Liver (tissue), 3 donors: ENCODE measurements around the gene PAX6.

Experiments
- EGR1 ChIP-seq, 2 donors: IDR thresholded peaks; 2 replicates each; pipeline ENCODE4 v1.6.1; 2016 to 2018; ENCODE audit warnings: antibody characterized with exemption in 2 of 2, low read depth in 2 of 2
- FOXA1 ChIP-seq: IDR thresholded peaks from 2 replicates; pipeline ENCODE4 v1.6.1; 2016; ENCODE audit warnings: antibody characterized with exemption
- GABPA ChIP-seq, 2 donors: IDR thresholded peaks in 1 of 2; conservative IDR thresholded peaks in 1 of 2; 2 replicates each; pipeline ENCODE4 v1.6.1; 2016; ENCODE audit warnings: antibody characterized with exemption in 2 of 2, mild to moderate bottlenecking in 1 of 2, moderate library complexity in 1 of 2
- RAD21 ChIP-seq, 2 donors: IDR thresholded peaks; 2 replicates each; pipeline ENCODE4 v1.6.1; 2016; ENCODE audit warnings: antibody characterized with exemption in 2 of 2, mild to moderate bottlenecking in 2 of 2
- RXRA ChIP-seq, 2 donors: IDR thresholded peaks; 2 replicates each; pipeline ENCODE4 v1.6.1; 2017 to 2018; ENCODE audit warnings: antibody characterized with exemption in 2 of 2, mild to moderate bottlenecking in 1 of 2
- YY1 ChIP-seq: IDR thresholded peaks from 2 replicates; pipeline ENCODE4 v1.6.1; 2016; ENCODE audit warnings: antibody characterized with exemption, mild to moderate bottlenecking
- TF ChIP-seq, protein P1 (sequence below): fragments of 150-350 bp; IDR thresholded peaks from 2 replicates; pipeline ENCODE4 v1.5.1; 2017; ENCODE audit warnings: improper control_type of control experiment, low read depth, low read length; ENCODE audit not compliant: missing input control
- TF ChIP-seq, protein P2 (sequence below): IDR thresholded peaks from 2 replicates; pipeline ENCODE4 v1.6.1; 2016; ENCODE audit warnings: antibody characterized with exemption, mild to moderate bottlenecking
- TF ChIP-seq, protein P3 (sequence below): IDR thresholded peaks from 2 replicates; pipeline ENCODE4 v1.6.1; 2016; ENCODE audit warnings: antibody characterized with exemption
- TF ChIP-seq, protein P4 (sequence below): IDR thresholded peaks from 2 replicates; pipeline ENCODE4 v1.6.1; 2016; ENCODE audit warnings: antibody characterized with exemption
- donor health status: healthy.
- donor health status: healthy.

DNA sequence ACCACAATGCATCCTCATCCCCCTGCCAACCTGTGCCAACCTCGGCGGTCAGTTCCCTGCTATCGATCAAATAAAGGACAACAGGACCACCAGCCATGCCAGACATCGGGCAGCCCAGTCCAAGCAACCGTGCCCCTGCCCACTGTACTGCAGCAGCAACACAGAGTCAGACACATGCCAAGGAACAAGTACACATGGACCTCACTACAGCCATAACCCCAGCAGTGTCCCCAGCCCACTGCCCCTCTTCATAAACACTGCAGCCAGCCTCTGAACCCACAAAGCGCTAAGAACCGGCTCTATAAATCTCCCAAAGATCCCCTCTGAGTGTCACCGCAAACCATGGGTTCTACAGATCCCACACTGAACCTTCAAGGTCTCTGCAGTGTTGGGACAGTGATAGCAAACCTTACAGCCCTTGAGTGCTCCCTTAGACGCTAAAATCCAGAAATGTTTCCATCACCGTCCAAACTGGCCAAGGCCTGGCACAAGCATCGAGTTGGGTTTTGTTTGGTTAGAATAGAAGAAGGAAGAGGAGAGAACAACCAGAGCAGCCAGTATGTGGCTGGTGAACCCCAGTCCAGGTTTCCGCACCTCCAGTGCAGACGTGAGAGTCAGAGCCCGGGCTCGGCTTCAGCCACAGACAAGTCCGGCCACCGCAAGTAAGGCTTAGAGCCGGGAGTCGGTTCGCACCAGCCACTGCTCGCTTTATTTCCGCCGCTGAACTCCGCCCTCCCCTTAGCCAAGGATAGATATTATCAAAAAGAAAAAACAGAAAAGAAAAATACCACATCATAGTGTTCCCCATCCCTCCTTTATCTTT, 7.9 kb downstream of the PAX6 start:
- TF ChIP-seq, protein P1, sequence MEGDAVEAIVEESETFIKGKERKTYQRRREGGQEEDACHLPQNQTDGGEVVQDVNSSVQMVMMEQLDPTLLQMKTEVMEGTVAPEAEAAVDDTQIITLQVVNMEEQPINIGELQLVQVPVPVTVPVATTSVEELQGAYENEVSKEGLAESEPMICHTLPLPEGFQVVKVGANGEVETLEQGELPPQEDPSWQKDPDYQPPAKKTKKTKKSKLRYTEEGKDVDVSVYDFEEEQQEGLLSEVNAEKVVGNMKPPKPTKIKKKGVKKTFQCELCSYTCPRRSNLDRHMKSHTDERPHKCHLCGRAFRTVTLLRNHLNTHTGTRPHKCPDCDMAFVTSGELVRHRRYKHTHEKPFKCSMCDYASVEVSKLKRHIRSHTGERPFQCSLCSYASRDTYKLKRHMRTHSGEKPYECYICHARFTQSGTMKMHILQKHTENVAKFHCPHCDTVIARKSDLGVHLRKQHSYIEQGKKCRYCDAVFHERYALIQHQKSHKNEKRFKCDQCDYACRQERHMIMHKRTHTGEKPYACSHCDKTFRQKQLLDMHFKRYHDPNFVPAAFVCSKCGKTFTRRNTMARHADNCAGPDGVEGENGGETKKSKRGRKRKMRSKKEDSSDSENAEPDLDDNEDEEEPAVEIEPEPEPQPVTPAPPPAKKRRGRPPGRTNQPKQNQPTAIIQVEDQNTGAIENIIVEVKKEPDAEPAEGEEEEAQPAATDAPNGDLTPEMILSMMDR, result no peak
- TF ChIP-seq, protein P2, sequence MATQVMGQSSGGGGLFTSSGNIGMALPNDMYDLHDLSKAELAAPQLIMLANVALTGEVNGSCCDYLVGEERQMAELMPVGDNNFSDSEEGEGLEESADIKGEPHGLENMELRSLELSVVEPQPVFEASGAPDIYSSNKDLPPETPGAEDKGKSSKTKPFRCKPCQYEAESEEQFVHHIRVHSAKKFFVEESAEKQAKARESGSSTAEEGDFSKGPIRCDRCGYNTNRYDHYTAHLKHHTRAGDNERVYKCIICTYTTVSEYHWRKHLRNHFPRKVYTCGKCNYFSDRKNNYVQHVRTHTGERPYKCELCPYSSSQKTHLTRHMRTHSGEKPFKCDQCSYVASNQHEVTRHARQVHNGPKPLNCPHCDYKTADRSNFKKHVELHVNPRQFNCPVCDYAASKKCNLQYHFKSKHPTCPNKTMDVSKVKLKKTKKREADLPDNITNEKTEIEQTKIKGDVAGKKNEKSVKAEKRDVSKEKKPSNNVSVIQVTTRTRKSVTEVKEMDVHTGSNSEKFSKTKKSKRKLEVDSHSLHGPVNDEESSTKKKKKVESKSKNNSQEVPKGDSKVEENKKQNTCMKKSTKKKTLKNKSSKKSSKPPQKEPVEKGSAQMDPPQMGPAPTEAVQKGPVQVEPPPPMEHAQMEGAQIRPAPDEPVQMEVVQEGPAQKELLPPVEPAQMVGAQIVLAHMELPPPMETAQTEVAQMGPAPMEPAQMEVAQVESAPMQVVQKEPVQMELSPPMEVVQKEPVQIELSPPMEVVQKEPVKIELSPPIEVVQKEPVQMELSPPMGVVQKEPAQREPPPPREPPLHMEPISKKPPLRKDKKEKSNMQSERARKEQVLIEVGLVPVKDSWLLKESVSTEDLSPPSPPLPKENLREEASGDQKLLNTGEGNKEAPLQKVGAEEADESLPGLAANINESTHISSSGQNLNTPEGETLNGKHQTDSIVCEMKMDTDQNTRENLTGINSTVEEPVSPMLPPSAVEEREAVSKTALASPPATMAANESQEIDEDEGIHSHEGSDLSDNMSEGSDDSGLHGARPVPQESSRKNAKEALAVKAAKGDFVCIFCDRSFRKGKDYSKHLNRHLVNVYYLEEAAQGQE, result no peak
- TF ChIP-seq, protein P3, sequence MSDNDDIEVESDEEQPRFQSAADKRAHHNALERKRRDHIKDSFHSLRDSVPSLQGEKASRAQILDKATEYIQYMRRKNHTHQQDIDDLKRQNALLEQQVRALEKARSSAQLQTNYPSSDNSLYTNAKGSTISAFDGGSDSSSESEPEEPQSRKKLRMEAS, result no peak
- TF ChIP-seq, protein P4, sequence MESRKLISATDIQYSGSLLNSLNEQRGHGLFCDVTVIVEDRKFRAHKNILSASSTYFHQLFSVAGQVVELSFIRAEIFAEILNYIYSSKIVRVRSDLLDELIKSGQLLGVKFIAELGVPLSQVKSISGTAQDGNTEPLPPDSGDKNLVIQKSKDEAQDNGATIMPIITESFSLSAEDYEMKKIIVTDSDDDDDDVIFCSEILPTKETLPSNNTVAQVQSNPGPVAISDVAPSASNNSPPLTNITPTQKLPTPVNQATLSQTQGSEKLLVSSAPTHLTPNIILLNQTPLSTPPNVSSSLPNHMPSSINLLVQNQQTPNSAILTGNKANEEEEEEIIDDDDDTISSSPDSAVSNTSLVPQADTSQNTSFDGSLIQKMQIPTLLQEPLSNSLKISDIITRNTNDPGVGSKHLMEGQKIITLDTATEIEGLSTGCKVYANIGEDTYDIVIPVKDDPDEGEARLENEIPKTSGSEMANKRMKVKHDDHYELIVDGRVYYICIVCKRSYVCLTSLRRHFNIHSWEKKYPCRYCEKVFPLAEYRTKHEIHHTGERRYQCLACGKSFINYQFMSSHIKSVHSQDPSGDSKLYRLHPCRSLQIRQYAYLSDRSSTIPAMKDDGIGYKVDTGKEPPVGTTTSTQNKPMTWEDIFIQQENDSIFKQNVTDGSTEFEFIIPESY, result no peak
- TF ChIP-seq EGR1 (IDR thresholded peaks at IDR 0.05; ENCODE audit: low read depth in 2 of 2), result no peak
- TF ChIP-seq GABPA (IDR thresholded peaks at IDR 0.05 in 1 of 2, conservative IDR thresholded peaks at IDR 0.05 in 1 of 2), result no peak
- no peak for TF ChIP-seq RXRA (IDR thresholded peaks at IDR 0.05)
- no peak for TF ChIP-seq FOXA1
- no peak for TF ChIP-seq RAD21 (IDR thresholded peaks at IDR 0.05)
- TF ChIP-seq YY1, result no peak
